ENCODE data around the gene SNX24.
A peak's percentile ranks its signal among the peaks of the same experiment; 100 is the strongest.
"Not testable (repeated sequence)": the region's sequence is repeated elsewhere in the genome, so short reads cannot be mapped to it uniquely, and the experiment has no call there.

SNX24 gene, protein sequence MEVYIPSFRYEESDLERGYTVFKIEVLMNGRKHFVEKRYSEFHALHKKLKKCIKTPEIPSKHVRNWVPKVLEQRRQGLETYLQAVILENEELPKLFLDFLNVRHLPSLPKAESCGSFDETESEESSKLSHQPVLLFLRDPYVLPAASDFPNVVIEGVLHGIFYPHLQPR

DNA sequence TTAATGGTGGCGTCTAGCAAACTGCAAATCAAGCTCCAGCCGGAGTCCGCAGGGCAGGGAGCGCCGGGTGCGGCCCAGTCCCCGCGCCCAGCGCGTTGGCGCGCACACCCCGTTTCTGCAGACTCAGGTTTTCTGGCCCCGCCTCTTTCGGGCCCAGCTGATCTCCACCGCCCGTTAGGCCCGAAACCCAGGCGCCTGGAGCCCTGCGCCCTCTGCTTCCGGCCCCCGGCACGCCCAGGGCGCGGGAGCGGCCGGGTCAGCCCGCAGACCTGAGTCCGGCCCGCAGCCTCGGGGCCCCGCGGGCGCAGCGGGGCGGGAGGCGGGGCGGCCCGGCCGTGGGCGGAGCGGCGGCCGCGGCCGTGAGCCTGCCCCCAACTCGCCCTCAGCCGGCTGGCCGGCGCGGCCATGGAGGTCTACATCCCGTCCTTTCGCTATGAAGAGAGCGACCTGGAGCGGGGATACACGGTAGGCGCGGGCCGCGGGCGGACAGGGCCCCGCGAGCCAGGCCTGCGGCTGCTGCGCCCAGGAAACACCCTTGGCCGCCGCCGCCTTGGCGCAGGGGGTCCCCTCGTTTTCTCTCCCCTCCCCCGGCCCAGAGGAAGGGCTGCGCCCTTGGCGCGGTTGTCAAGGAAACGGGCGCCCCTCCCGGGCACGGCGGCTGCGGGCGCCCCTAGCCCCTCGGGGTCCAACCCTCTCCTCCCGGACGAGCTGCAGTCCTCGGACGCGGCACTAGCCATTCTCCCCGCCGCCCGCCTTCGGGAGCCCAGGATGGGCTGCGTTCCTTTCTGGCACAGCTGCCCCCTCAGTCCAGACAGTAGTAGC, at the start of gene SNX24:
TSS of gene SNX24 (plus strand) at position 385 of the 822 bp plus-strand sequence. CDS start at position 406, 21 bp downstream.
- peak; percentile 53 for DNase-seq

DNA sequence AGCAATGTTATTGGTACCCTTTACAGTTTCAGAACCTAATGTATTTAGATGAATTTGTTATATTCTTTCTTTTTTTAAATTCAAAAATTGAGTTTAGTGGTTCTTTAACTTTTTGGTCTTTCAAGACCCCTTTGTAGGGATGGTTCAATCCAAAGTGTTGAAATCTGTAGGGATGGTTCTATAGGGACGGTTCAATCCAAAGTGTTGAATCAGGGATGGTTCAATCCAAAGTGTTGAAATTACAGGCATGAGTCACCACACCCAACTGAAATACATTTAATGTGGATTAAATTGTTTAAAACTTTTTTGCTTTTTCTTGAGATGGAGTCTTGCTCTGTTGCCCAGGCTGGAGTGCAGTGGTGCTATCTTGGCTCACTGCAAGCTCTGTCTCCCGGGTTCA, 39.9 kb upstream of the SNX24 start:
- no peak for DNase-seq

DNA sequence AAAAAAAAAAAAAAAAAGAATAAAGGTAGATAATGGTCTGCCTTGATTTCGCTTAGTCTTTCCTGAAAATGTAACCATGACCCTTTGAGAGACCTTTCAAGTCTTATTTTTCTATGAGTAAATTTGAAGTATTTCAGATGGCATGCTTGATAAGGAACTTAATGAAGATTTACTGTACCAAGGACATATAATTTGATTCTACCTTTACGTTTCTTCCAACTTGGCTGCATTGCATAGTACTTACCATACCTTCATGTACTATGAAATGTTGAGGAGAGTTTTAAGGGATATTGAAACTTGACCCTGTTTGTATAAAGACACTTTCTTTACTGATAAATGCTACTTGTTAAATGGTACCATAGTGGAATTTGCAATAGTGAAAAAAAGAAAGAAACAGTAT, 35.0 kb upstream of the SNX24 start:
- DNase-seq, result no peak

DNA sequence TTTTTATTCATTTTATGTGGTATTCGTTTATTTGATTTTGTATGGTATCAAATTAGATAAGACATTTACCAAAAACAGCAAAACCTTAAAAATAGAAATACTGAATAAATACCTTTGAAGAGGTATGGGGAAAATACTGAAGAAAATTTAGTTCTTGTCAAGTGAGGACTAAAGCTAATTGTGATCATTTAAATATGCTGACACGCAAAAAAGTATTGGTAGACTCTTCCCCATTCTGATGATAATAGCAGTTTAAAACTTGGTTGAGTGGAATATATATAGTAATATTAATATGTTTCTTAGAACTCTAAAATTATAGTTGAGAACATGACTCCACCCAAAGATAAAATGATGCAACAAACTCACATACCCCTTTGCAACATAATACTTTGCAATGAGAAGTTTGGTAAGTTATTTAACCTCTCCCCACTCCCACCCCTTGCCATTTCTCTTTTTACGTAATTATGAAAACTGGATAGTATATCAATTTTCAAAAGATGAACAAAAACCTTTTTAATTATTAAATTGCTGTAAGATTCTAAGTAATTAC, 30.1 kb upstream of the SNX24 start:
- DNase-seq, result no peak

DNA sequence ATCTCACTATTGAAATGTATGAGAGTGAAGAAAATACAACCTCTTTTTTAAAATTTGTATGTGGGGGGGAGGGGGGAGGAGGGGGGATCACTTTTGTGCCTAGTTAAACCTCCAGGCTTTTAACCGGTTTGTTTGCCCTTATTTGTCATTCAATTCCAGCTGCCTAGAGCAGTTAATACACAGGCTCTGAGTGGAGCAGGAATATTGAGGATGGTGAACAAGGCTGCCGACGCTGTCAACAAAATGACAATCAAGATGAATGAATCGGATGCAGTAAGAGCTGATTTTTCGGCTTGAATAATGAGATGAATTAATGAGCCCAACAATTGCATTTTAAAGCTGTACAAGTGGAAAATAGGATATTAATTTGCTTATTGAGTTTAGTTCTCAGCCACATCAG, 28.7 kb upstream of the SNX24 start:
- DNase-seq, result no peak

DNA sequence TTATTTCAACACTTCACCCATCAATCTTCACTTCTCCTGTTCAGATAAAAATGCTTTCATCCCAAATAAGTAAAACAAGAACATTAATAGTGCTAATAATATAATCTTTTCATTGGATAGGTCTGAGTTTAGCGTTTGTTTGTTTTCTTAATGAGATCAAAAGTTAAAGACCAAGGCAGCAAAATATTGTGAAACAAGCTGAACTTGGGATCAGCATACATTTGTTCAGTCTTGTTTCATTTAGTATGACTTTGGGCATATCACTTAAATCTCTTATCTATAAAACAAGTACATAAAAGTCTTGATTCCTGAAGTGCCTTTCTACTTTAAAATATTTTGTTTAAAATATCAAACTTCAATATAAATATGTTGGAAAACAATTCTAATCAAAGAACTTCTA, 13.4 kb upstream of the SNX24 start:
- no peak for DNase-seq

DNA sequence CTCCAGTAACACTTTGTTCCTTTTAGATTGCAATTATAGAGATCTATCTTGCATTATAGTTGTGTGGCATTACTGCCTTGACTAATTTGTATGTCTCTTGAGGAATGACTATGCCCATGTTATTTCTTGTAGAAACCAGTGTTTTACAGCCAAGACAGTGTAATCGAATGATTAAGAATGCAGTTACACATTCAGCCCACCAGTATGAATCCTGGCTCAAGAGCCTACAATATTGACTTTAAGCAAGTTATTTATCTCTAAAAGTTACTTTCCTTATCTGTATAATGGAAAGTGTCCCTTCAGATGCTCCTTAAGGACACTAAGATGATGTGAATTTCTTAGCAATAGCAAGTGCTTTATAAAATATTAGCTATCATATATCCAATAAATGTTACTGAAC, 9.7 kb upstream of the SNX24 start:
- no peak for DNase-seq

DNA sequence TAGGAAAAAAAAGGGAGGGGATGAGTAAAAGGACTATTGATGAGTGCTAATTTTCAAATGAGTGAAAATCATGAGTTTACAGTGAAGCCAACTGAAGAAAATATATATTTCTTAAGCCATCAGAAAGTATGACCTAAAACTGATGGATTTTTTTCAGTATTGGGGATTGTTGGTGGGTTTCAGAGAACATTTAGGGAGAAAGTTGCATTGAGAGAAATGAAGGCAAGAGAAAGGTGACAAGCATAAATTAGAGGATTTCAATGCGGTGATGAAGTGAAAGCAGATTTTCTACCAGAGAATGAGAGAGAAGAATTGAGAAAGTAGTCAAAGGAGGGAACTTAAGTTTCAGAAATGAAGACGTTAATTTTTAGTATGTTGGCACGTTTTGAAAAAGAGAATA, 8.5 kb upstream of the SNX24 start:
- DNase-seq, result no peak

DNA sequence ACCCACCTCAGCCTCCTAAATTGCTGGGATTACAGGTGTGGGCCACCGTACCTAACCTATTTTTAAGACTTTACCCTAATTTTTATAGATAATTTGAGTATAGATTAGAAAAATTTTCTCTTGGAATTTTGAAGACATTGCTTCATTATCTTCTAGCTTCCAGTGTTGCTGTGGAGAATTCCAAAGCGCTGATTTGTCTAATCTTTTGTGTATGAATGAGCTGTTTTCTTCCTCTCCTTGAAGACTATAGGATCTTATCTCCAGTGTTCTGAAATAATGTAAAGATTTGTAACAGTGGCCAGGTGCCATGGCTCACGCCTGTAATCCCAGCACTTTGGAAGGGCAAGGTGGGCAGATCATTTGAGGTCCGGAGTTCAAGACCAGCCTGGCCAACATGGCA, 5.7 kb upstream of the SNX24 start:
- DNase-seq, result no peak

DNA sequence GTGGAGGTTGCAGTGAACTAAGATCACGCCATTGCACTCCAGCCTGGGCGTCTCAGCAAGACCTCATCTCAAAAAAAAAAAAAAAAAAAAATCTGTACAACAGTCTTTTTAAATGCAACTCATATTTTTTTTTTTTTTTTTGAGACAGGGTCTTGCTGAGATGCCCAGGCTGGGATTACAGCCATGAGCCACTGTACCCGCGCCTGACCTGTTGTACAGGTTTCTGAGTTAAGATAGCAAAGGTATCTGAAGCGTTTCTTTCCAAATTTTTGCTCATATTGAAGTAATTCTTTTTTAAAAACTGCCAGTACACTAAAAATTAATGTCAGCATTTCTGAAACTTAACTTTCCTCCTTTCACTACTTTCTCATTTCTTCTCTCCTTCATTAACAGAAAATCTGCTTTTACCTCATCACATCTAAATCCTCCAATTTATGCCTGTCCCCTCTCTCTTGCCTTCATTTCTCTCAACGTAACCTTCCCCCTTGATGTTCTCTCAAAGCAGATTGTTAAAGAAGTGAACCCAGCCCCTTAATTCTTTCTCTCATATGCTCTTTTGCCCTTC, 3.3 kb upstream of the SNX24 start:
- DNase-seq, result no peak

DNA sequence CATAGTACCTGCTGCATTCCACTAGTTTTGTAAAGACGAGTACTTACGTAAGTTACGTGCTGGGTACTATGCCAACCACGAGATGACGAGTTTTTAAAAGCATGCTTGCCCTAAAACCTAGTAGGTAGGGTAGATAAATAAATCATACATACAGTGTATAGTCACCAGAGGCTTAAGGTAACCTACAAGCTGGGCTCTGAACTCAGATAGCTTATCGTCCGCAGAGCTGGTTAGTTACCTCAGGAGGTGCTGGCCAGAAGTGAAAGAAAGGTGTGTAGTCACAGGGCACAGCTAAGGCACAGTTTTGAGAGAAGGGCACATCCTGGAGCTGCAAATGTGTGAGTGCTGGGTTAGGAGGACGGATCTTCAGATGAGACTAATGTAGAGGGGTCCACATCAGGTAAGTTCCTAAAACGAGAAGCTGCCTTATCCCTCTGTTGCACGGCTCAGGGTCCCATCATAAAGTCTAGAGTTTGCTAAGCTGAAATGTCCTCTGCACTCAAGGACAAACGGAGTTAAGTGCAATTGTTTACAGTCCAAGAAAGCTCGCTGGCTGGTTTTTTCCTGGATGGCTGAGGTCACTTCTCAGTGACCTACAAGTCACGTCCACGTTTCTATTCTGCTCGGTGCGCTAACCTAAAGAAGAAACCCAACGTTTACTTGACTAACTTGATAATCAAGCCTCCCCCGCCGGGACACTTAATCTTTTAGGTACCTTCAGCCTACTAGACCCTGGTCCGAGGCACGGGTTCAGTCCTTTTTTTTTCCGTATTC, 1.1 kb upstream of the SNX24 start:
- no peak for DNase-seq

DNA sequence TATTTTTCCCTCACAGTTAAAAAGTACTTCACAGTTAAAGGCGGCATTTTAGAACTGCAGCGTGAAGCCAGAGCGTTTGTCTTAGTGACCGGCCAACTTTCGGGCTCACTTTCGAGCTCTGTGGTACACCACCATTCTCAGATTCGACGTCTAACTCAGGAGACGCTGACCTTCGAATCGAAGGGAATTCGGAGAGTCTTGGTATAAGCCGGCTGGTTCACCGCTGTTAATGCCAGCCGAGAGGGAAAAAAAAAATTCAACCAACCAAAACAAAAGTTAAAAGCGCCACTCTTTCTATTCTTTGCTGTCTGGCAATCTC, 544 bp upstream of the SNX24 start:
- DNase-seq, result no peak

DNA sequence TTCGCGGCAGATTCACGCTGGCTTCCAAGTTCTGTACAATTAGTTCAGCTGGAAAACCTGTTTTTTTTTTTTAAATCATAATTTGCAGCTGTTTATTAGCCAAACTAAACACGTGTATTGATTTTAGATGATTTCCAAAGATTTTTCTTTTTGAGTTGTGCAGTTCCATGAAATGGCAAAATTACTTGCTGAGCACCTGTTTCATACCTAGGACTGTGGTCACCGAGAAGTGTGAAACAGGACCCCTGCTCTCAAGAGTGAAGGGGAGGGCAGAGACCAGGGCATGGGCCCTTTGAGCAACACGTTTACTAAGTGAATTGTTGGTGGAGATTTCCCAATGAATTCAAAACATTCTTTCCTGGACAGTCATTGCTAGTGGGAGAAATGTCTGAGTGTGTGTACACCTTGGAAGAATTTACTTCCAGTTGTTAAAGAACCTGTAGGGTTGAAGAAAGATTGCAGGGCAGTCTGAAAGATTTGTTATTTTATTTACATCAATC, 688 bp downstream of the SNX24 start:
- peak; percentile 80 for DNase-seq

DNA sequence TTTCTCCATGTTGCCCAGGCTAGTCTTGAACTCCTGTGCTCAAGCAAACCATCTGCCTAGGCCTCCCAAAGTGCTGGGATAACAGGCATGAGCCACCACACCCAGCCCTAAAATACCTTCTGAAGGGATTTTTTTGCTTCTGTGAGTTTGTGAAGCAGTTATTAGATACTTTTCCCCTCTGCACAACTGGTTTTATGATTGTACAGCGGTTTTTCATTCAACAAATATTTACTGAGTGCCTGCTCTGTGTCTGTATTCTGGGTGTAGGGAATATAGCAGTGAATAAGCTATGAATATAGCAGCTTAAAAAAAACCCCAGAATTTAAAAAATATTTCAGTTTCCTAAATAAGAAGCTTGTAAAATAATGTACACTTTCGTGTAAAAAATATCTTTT, 2.3 kb downstream of the SNX24 start:
- DNase-seq, result no peak

DNA sequence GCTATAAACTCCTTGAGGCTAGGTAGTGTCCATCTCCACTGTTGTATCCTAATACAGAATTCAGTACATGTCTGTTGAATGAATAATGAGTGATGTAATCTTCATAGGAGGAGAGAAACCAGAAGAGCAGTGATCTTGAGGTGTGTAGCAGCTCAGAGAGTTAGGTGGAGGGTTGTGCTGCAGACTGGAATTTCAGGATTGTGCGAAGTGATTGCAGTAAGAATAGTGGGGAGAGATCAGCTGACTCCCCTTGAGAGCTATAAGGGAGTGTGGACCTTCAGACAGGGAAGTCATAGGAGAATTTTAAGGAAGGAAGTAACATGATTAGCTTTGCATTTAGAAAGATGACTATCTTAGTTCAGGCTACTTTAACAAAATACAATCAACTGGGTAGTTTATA, 4.4 kb downstream of the SNX24 start:
- DNase-seq, result peak; percentile 34

DNA sequence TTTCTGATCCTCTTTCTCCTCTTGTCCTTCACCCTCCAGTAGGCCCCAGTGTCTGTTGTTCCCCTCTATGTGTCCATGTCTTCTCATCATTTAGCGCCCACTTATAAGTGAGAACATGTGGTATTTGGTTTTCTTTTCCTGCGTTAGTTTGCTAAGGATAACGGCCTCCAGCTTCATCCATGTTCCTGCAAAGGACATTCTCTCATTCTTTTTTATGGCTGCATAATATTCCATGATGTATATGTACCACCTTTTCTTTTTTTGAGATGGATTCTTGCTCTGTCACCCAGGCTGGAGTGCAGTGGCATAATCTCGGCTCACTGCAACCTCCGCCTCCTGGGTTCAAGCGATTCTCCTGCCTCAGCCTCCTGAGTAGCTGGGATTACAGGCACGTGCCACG, 12.1 kb downstream of the SNX24 start:
- not testable (repeated sequence) for DNase-seq

DNA sequence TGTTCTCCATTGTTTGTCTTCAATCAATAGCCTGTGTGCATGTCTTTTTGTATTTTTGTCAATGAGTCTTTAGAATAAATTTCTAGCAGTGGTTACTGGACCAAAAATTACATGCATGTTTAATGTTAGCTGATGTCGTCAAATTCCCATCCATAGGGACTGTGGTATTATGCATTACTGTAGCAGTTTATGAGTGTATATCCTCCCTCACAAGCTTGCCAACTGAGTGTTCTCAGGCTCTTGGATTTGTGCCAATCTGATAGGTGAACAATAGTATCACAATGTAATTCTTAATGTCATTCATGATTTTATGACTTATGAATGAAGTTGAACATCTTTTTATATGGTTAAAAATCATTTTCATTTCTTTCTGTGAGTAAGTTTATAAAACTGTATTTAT, 13.0 kb downstream of the SNX24 start:
- peak; percentile 19 for DNase-seq

DNA sequence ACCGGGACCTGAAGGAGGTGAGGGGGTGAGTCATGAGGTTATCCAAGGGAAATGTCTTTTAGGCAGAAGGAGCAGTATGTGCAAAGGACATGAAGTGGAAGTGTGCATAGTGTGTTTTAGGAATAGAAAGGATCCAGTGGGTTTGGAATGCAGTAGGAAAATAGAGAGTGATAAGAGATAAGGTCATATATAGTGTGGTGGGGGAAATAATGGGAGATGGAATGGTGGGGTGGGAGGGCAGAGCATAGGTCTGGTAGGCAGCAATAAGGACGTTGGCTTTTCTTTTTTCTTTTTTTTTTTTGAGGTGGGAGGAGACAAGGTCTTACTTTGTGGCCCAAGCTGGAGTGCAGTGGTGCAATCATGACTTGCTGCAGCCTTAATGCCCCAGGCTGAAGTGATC, 17.8 kb downstream of the SNX24 start:
- DNase-seq, result no peak

DNA sequence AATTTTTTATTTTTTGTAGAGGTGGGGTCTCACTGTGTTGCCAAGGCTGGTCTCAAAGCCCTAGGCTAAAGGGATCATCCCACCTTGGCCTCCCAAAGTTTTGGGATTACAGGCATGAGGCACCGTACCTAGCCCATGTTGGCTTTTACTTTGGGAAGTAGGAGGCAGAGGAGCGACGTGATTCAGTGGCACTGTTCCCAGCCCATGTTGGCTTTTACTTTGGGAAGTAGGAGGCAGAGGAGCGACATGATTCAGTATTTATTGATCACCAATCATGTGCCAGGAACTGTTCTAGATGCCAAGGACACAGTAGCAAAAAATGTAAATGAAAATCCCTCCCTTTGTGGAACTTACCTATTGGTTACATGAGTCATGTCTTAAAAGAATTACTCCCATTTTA, 18.3 kb downstream of the SNX24 start:
- DNase-seq, result no peak

DNA sequence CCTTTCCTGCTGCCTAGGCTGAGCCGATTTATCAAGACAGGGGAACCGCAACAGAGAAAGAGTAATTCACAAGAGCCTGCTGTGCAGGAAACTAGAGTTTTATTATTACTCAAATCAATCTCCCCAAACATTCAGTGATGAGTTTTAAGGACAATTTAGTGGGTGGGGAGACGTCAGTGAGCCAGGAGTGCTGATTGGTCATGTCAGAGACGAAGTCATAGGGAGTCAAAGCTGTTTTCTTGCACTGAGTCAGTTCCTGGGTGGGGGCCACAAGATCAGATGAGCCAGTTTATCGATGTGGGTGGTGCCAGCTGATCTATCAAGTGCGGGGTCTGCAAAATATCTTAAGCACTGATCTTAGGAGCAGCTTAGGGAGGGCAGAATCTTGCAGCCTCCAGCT, 19.0 kb downstream of the SNX24 start:
- DNase-seq, result no peak

DNA sequence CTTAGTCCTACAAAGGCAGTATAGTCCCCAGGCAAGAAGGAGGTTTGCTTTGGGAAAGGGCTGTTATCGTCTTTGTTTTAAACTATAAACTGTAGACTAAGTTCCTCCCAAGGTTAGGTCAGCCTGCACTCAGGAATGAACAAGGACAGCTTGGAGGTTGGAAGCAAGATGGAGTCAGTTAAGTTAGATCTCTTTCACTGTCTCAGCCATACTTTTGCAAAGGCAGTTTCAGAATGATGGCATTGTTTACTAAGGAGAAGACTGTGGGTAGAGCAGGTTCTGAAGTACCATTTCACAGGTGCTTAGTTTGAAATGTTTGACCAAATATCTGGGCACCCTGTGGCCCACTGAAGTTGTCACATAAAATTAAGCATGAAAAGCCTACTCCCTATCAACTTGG, 19.4 kb downstream of the SNX24 start:
- DNase-seq, result no peak

DNA sequence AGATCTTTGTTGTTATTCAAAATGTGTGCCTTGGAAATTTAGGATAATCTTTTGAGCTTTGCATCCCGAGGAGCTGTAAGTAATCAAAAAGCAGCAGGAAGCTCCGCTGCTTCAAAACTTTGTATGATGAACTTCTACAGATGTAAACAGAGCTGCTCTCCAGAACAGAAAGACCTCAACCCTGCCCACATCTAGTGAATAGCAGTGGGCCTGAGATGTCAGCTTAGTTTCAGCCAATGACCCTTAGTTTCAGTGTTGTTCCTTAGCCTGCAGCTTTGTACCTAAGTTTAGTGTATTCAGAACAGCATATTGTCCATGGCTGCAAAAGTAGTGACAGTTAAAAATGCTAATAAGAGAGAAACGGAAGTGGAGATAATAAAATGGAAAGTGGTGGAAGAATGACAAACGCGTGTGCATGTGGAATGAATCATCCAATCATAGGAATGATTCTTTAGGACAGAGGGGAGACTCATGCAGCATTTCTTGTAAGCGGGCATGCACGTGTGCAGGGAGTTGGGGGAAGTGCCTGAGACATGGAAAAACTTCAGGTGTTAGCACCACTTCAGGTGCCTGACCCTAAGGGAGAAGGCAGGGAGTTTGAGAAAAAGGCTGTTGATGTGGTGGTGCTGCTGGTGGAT, 24.9 kb downstream of the SNX24 start:
- DNase-seq, result no peak

DNA sequence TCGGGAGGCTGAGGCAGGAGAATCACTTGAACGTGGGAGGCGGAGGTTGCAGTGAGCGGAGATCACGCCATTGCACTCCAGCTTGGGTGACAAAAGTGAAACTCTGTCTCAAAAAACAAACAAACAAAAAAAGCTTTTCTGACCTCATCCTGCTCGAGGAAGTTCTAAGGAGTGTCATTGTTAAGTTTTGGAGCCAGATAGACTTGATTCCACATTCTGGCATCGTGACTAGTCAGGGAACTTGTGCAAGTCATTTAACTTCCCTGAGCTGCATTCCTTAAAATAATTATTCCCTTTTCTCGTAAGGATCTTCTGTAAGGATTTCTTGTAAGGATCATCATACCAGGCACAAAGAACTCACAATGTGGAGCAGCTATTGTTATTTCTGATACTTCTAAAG, 26.2 kb downstream of the SNX24 start:
- DNase-seq, result no peak

All from kidney glomerular epithelial cell (primary cell).